Left forelimb (tissue), 1 donor: ENCODE results near the gene GRM8.

Source experiments
- DNase-seq: peaks from one replicate; pipeline ENCODE4 v3.0.0-alpha.2; 2018; ENCODE audit warnings: low spot score

GRM8 gene

DNA sequence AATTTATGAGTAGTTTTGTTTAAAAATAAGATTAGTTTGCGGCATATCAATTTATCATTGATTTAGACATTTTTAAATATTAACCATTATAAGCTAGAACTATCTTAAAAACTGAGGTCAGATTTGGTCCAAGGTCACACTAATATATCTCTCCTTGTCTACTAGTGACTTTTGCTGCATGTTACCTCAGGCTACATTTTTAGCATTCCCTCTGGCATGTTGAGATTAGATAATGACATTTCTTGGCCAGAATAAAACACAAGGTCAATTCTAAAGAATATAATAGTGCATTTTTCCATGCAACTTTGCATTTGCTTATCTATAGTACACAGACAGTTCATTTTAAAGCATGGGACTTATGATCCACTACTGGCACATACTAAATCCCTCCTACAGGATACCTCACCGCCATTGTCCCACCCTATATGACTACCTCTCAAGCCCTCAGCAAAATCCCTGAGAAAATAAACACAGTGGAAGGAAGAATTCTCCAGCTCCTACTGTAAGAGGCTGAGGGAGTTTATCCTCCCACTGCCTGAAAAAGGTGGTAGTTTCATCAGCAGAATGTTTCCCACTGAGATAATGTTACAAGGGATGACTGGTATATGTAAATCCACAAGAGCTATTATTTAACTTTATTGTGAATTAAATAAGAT is 816.4 kb downstream of the GRM8 start:
- no peak for DNase-seq

GRCh38 chr7:126426652-126427051 is 826.1 kb downstream of the GRM8 start:
- no peak for DNase-seq

DNA sequence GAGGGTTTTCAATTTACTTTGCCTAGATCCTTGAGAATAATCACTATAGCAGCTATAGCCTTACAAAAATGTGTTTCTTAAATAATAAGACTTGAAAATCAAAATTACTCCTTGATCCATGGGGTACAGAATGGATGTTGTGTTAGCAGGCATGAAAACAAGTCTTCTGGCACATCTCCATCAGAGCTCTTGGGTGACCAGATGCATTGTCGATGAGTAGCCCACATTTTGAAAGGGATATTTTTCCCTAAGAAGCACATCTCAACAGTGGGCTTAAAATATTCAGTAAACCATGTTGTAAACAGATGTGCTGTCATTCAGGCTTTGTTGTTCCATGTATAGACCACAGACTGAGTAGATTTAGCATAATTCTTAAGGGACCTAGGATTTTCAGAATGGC is 827.8 kb downstream of the GRM8 start:
- DNase-seq = no peak

- DNase-seq = no peak
Measured at GRCh38 chr7:126419047-126419446, 833.7 kb downstream of the GRM8 start.

GRCh38 chr7:126411821-126412383 is 840.8 kb downstream of the GRM8 start:
- no peak for DNase-seq

DNA sequence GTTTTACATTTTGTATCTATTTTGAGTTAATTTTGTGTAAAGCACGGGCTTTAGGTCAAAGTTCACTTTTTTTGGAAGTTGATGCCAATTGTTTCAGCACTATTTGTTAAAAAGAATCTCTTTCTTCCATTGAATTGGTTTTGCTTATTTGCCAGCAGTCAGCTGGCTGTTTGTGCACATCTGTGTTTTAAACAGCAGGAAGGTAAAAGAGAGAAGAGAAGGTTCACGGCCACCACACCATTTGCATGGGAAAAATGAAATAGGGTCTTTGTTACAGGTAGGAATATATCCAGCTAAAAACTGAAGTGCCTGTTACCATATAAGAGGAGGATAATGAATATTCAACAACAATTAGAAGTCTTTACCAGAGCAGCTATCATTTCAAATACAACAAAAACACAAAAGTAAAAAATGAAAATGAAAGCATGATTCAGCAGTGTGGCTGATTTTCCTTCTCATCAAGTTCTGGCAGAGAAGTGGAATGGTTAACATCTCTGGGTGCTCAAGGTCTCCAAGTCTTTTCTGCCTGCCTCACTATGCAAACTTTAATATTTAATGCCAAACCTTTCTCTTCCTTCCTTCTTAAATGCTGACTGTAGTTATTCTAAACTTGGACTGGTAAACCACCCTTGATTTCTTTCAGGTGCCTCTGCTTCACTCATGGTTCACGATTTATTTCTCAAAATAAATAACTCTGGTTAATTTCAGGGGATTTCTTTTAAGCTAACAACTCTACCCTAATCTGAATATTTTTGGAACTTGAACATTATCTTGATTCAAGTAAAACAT is 841.5 kb downstream of the GRM8 start:
- no peak for DNase-seq

- no peak for DNase-seq
Measured at GRCh38 chr7:126403040-126403439, 849.7 kb downstream of the GRM8 start.

- DNase-seq = no peak
Measured at GRCh38 chr7:126401918-126402317, 850.8 kb downstream of the GRM8 start.

GRCh38 chr7:126398851-126399529 is 853.8 kb downstream of the GRM8 start:
- no peak for DNase-seq

GRCh38 chr7:126398285-126398684 is 854.5 kb downstream of the GRM8 start:
- DNase-seq = no peak

- DNase-seq = no peak
Measured at GRCh38 chr7:126394406-126394805, 858.3 kb downstream of the GRM8 start.
